SU-DHL-6 (cell line): ENCODE measurements around the gene OR2AT4.

Source experiments
- CTCF ChIP-seq: fragments of 200-600 bp; sonication (generic); IDR thresholded peaks from one replicate; pipeline ENCODE4 v1.5.1; 2017; ENCODE audit warnings: antibody characterized with exemption, mild to moderate bottlenecking, low read length, moderate library complexity; ENCODE audit not compliant: insufficient read depth, poor library complexity, severe bottlenecking
- EZH2phosphoT487 ChIP-seq: fragments of 200-600 bp; sonication (generic), shearing (Covaris generic); conservative IDR thresholded peaks from 2 replicates; pipeline ENCODE4 v1.6.1; 2018; ENCODE audit warnings: mild to moderate bottlenecking, antibody characterized with exemption, low read length, moderate library complexity, mixed read lengths

- no peak for TF ChIP-seq CTCF
- no peak for TF ChIP-seq EZH2phosphoT487
These were observed 45.6 kb downstream of the OR2AT4 start for GRCh38 chr11:75051043-75051442.
